GM21360 (cell line): ENCODE results near the gene PLPPR3.

Source experiments
- ATAC-seq: cut with Tn5 transposase; IDR thresholded peaks from one replicate; pipeline ENCODE4 v1.9.1; 2021; ENCODE audit warnings: mild to moderate bottlenecking, moderate library complexity; ENCODE audit not compliant: unreplicated experiment

Gene PLPPR3

GRCh38 chr19:778910-779653 is 42.7 kb downstream of the PLPPR3 start:
- ATAC-seq: no peak

- no peak for ATAC-seq
These were observed 45.2 kb downstream of the PLPPR3 start for GRCh38 chr19:776549-776948.

GRCh38 chr19:772730-773436 is 48.9 kb downstream of the PLPPR3 start:
- no peak for ATAC-seq

- no peak for ATAC-seq
These were observed 49.7 kb downstream of the PLPPR3 start for GRCh38 chr19:772063-772462.

GRCh38 chr19:771332-771785 is 50.4 kb downstream of the PLPPR3 start:
- ATAC-seq: no peak

- no peak for ATAC-seq
These were observed 52.1 kb downstream of the PLPPR3 start for GRCh38 chr19:769616-770015.

GRCh38 chr19:768424-768823 is 53.3 kb downstream of the PLPPR3 start:
- no peak for ATAC-seq

- no peak for ATAC-seq
These were observed 56.5 kb downstream of the PLPPR3 start for GRCh38 chr19:765179-765738.

GRCh38 chr19:764301-764700 is 57.5 kb downstream of the PLPPR3 start:
- ATAC-seq: no peak

GRCh38 chr19:763869-764268 is 57.9 kb downstream of the PLPPR3 start:
- no peak for ATAC-seq

GRCh38 chr19:763181-763580 is 58.6 kb downstream of the PLPPR3 start:
- no peak for ATAC-seq
